GM21515 (cell line): Measurements from ENCODE around the gene RABGGTB.
"Not testable (repeated sequence)": the region's sequence is repeated elsewhere in the genome, so short reads cannot be mapped to it uniquely, and the experiment has no call there.

Experiments used
- ATAC-seq: cut with Tn5 transposase; IDR thresholded peaks from one replicate; pipeline ENCODE4 v1.9.1; 2021; ENCODE audit not compliant: unreplicated experiment

The RABGGTB gene

GRCh38 chr1:75785983-75786853, at the start of gene RABGGTB:
Gene RABGGTB (plus strand): TSS chr1:75786256. CDS start chr1:75786272, 16 bp downstream.
- ATAC-seq = peak; percentile 70

GRCh38 chr1:75742047-75742625, 43.9 kb upstream of the RABGGTB start:
- ATAC-seq = no peak

- peak; percentile 79 for ATAC-seq
Observed at GRCh38 chr1:75745276-75745675, 40.8 kb upstream of the RABGGTB start.

GRCh38 chr1:75757210-75757609, 28.8 kb upstream of the RABGGTB start:
- ATAC-seq = not testable (repeated sequence)

- not testable (repeated sequence) for ATAC-seq
Observed at GRCh38 chr1:75758543-75758942, 27.5 kb upstream of the RABGGTB start.

GRCh38 chr1:75764057-75764655, 21.9 kb upstream of the RABGGTB start:
- ATAC-seq = no peak

GRCh38 chr1:75765697-75766355, 20.2 kb upstream of the RABGGTB start:
- ATAC-seq = no peak

- ATAC-seq = no peak
Observed at GRCh38 chr1:75768016-75768415, 18.0 kb upstream of the RABGGTB start.

- ATAC-seq = no peak
Observed at GRCh38 chr1:75770761-75771160, 15.3 kb upstream of the RABGGTB start.

- no peak for ATAC-seq
Observed at GRCh38 chr1:75771978-75772377, 14.1 kb upstream of the RABGGTB start.

GRCh38 chr1:75777812-75778211, 8.2 kb upstream of the RABGGTB start:
- not testable (repeated sequence) for ATAC-seq

- ATAC-seq = not testable (repeated sequence)
Observed at GRCh38 chr1:75778694-75779093, 7.4 kb upstream of the RABGGTB start.

- ATAC-seq = not testable (repeated sequence)
Observed at GRCh38 chr1:75780183-75780582, 5.9 kb upstream of the RABGGTB start.

GRCh38 chr1:75783920-75784319, 2.1 kb upstream of the RABGGTB start:
- ATAC-seq = not testable (repeated sequence)

GRCh38 chr1:75785320-75785982, 605 bp upstream of the RABGGTB start:
- peak; percentile 14 for ATAC-seq

- ATAC-seq = no peak
Observed at GRCh38 chr1:75786901-75787493, 941 bp downstream of the RABGGTB start.

- no peak for ATAC-seq
Observed at GRCh38 chr1:75787524-75787923, 1.5 kb downstream of the RABGGTB start.

- no peak for ATAC-seq
Observed at GRCh38 chr1:75789988-75790387, 3.9 kb downstream of the RABGGTB start.

- ATAC-seq = no peak
Observed at GRCh38 chr1:75791022-75791421, 5.0 kb downstream of the RABGGTB start.

- ATAC-seq = no peak
Observed at GRCh38 chr1:75792091-75792490, 6.0 kb downstream of the RABGGTB start.
